Measurements from ENCODE around the gene AVPI1.

The AVPI1 gene, protein sequence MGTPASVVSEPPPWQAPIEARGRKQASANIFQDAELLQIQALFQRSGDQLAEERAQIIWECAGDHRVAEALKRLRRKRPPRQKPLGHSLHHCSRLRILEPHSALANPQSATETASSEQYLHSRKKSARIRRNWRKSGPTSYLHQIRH

DNA sequence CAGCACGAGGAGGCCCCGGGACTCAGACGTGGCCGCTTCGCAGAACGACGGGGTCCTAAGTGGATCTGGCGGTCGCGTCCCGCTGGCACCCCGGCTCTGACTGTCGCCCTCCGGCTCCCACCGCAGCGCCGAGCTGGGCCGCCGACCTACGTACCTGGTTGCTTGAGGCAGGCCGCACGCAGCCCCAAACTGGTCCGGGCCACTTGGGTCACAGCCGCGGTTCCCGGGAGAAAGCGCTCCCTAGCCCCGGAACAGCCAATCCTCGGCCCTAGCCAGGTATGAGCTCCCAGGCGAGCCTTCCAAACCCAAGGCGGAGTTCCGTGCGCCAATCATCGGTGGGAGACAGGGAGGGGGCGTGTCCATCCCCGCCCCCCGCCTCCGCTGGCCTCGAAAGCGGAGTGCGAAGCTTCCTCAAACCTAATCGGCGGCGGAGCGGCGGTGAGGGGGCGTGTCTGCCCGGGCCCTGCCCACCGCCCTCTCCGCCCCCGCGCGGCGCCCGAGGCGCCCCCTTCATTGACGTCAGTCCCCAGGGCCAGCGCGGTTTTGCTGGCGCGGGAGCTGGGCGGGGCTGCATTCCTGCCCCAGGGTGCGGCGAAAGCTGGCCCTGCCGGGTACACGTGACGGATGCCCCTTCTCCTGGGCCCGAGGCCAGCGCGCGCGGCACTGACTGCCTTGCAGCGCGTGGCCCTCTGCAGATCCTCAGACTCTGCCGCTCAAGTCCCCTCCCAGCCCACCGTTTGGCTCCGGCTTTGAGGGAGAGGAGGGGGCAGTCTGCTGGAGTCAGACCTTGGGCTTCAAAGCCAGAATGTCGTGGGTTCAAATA lies at the start of gene AVPI1:
Gene AVPI1 (minus strand): TSS at position 280 of the 823 bp plus-strand sequence. CDS start 7,336 bp downstream, outside the sequence.
- DNase-seq = peak; percentile 85

DNA sequence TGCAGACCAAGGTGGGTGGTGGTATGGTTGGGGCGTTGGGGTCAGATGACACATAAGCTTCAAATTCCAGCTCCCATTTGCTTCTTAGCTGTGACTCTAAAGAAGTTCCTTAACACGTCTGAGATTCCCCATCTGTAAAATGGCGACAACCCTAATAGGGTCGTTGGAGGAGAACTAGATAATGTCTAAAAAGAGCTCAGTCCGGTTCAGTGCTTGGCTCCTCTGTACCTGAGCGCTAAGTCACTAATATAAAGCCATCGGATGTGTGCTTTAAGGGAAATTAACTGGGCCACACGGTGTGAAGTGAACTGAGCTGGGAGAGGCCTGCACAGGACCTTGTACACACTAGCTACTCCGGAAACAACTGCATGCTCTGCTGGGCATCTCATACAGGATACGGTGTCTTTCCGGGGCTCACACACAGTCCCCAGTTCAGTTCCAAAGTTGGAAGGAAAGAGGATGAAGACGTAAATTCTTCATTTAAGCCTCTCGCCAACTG lies 49.4 kb upstream of the AVPI1 start:
- DNase-seq = no peak

DNA sequence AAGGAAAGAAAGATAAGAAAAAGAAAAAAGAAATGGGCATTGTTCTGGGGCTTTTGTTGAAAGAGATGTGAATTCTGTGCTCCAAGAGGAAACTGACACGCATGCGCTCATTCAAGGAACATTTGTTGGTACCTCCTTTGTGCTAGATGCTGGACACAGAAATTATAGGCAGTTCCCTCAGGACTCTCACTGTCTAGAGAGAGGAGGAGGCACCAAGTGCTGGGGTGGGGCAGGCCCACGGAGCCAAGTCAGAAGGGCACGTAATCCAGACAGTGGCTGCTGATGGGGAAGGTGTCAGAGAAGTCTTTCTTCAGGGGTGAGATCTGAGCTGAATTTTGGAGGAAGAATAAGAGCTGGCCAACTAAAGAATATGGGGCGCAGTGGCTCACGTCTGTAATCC lies 47.0 kb upstream of the AVPI1 start:
- no peak for DNase-seq

DNA sequence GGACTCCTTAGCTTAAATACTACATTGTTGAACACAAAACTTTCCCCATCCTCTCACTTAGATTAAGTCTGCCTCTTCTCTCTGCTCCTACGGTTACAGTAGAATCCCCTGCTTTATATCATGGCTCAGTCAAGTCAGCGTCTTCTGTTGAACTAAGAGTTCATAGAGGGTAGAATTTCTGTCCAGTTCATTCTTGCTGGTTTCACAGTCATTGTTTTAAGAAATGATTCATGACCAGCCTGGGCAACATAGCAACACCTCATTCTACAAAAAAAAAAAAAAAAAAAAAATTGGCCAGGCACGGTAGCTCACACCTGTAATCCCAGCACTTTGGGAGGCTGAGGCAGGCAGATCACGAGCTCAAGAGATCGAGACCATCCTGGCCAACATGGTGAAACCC lies 46.2 kb upstream of the AVPI1 start:
- no peak for DNase-seq

DNA sequence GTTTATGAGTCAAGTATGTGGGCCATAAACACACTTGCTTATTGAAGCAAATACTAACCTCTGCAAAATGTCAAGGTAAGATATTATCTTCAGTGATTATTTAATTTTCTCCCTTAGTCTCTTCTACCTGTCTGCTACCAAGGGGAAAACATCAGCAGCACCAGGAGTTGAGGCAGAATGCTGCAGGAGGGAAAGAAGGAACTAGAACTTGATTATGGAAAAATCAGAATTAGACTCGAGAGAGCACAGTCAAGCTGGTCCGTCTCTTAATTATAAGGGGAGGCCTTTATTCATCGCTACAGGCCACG lies 45.0 kb upstream of the AVPI1 start:
- DNase-seq = no peak

DNA sequence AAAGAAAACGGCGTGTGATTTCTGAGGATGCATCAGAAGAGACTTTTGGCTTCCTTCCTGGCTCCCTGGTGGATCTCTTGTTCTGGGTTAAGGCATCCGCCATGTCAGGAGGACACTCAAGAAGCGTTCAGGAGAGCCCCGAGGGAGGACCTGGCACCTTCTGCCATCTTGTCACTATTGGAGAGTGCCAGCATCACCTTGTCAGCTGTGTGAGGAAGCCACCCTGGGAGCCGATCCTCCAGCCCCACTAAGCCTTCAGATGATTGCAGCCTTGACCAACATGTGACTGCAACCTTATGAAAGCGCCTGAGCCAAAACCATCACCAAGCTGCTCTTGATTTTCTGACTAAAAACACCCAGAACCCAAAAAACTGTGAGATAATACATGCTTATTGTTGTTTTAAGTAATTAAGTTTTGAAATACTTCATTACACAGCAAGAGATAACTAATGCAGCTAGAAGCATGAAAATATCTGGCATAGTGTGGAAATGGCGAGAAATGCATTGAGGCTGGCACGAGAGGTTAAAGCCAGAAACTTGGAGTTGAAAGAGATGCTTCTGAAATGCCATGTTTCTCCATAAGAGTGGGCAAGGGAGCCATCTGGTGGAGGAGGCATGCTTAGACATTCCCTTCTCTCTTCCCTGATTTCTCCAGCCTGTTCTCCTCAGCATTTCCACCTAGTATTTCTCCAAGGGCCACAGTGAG lies 44.5 kb upstream of the AVPI1 start:
- no peak for DNase-seq

DNA sequence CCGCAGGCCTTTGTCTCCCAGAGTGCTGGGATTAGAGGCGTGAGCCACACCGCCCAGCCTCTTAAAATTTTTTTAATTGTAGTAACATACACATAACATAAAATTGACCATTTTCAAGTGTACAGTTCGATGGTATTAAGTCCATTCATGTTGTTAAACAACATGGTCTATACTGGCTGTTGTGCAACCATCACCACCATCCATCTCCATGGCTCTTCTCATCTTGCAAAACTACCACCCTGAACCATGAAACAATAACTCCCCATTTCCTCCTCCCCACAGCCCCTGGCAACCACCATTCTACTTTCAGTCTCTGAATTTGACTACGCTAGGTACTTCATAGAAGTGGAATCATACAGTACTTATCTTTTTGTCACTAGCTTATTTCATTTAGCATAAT lies 42.0 kb upstream of the AVPI1 start:
- no peak for DNase-seq

DNA sequence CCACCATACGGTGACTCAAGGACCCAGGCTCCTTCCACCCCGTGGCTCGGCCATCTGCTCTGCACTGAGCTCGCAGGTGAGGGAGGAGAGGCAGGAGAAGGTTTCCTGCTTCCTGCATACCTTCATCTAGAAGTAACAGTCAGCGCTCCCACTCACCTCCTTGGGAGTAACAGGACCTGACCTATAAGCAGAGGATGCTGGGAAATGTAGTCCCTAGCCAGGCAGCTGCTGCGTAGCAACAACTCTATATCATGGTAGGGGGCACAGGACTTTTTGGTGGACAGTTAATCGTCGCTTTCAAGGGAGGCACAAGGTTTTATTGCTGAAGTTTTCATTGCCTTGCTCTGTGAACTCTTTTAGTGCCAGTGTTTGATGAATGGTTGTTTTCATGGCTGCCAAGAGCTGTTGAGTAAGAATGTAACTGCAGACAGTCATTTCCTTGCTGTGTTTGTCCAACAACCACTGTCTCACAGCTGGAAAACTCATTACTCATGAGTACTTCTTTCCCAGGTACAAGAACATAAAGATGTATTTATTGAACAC lies 39.7 kb upstream of the AVPI1 start:
- no peak for DNase-seq

DNA sequence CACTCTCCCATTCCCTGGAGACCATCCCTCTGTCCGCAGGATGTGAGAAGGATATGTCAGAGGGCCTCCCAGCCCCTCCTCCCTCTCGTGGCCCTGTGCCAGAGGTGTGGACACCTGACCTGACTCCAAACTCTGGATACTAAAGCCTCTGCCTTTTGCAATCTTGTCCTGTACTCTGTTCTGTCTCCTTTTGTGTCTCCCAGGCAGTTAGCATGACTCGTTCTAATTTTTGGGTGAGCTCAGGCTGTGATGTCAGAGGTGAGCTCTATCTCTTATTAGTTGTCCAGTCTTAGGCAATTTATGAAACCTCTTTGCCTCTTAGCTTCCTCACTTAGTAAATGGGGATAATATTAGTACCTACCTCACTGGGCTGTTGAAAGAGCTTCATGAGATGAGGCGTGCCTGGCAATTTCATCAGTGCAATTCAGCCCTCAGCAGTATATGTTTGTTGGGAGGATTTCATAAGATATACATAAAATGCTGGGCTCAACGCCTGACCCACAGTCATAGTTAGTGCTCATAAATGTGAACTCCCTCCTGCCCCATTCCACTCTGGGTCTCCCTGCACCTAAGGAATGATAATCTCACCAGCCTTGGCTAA lies 37.4 kb upstream of the AVPI1 start:
- DNase-seq = no peak

DNA sequence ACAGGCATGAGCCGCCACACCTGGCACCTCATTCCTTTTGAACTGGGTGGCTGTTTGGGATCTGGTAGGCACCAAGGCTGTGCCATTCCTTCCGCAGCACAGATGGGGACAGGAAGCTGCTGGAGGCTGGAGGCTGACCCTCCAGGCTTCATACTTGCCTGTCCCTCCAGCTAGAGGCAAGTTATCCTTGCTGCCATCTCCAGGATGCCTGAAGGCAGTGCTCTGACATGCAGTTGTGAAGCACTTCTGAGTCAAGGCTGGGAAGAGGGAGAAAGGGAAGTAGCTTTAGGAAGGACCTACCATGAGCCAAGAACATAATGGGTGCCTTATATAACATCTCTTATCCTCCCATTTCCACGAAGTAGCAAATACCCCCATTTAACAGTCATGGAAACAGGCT lies 36.0 kb upstream of the AVPI1 start:
- DNase-seq = no peak

DNA sequence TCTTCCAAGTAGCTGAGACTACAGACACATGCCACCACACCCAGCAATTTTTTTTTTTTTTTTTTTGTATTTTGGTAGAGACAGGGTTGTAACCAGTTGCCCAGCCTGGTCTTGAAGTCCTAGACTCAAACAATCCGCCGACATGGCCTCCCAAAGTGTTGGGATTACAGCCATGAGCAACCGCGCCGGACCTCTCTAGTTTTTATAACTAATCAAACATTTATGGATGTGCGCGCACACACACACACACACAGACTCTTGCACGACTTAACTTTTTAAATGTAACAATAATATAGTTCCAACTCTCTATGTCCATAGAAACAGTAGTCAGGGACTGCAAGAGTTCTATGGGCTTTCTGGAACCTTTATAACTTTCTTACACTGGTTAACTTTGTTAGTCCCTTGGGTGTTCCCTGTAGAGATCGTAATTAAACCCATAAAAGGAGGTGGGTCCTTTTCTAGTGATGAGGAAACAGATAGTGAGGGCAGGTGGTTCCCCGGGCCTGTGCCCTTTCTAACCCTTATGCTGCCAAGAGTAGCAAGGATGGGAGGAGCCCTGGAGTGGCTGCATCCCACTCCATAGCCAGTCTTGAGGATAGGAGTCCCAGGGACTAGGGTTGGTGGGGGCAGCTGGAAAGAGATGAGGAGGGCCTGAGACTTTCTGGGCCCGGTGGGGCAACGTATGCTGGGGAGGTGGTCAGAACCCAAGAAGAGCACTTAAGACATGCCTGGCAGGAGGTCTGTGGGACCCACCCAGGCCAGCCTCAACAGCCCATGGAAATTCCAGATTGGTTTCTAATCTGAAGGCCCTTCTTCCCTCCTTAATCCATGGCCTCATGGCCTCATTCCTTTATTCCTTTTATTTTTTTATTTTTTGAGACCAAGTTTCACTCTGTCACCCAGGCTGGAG lies 35.1 kb upstream of the AVPI1 start:
- DNase-seq = no peak

DNA sequence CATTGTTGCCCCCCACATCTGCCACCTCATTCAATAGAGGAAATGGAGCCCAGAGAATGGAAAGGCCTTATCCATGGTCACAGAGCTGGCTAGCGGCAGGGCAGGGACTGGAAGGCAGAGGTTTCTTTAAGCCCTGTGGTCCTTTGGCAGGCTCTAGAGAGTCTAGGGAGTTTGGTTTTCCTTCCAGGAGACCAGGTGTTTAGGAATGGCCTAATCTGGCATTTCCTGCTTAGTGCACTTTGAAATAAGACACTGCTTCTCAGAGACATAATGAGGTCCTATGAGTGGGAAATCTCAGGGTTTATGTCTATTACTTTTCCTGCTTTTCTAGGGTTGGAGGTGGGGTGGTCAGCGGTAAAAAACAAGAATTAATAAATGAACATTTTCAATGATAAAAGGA lies 32.6 kb upstream of the AVPI1 start:
- no peak for DNase-seq

DNA sequence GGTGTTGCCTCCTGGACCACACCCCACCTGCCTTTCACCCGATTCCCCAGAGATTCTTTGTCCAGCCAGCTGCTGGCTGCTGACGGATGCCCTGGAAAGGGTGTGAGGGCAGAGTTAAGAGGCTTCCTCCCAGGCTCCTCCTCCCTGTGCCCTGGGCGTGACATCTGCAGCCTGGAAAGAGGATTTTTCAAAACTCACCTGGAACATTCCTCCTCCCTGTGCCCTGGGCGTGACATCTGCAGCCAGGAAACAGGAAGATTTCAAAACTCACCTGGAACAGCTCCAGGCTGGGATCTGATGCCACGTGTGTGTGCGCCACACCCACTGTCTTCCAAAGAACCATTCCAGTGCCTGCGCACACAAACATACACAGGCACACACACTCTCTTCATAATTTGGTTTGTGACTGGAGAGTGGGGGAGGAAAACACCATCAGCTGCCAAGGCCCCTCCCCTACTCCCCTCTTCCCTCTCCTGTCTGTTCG lies 31.7 kb upstream of the AVPI1 start:
- DNase-seq = no peak

DNA sequence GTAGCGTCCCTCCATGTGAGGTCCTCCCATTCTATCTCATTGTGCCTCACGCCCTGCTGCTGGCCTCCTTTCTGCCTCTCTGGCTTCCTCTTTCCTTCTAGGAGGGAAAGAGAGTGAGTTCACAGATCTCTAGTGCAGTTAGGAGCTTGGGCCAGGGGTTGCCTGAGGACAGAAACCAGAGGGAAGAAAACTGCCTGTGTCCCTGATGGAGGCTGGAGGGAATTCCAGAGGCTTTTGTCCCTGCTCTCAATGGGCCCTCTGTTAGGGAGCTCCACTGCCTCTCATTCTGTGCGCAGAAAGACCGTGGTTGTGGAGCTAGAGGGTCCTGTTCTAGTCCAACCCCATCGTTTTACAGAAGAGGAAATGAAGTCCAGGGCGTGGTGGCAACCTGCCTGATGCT lies 31.1 kb upstream of the AVPI1 start:
- no peak for DNase-seq

DNA sequence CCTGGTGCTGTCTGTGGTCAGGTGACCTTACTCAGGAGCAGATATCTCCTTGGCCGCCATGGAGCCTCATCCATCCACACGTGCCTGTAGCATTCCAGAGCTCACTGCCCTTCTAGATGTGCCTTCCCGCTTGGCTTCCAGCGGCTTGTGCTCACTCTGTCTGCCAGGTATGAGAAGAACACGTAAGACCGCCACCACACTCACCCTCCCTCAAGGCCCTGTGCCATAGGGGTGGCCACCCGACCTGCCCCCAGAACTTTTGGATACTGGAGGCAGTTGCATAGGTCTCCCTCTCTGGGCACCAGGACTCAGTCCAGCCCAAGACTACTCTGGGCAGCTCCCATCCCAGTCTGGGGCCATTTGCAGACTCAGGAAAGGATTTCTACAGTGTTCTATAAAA lies 30.6 kb upstream of the AVPI1 start:
- DNase-seq = no peak

DNA sequence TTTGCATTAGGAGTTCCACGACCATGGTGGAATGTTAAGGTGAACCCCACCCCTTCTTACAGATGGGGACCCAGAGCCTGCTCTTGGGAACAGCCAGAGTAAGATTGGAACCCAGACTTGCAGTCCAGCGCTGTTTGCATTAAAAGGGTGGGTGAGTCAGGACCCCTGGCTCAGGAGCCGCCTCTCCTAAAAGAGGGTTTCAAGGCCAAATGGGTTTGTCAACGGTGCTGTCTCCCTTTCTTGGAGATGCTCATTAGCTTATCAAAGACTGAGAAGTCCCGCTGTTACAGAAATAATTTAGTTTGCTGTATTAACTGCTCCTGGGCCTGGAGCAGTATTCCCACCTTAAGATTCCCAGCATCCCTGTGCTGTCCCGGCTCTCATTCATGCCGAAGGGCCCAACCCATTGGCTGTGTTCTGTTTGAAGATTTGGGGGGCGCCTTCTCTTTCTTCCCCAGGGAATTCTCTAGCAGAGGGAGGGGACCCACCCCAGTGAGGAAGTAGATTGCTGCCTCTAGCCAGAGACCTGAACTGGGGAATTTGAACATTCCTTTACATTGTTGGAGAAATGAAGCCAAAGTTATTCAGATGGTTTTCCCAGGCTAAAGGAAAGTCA lies 28.3 kb upstream of the AVPI1 start:
- no peak for DNase-seq

DNA sequence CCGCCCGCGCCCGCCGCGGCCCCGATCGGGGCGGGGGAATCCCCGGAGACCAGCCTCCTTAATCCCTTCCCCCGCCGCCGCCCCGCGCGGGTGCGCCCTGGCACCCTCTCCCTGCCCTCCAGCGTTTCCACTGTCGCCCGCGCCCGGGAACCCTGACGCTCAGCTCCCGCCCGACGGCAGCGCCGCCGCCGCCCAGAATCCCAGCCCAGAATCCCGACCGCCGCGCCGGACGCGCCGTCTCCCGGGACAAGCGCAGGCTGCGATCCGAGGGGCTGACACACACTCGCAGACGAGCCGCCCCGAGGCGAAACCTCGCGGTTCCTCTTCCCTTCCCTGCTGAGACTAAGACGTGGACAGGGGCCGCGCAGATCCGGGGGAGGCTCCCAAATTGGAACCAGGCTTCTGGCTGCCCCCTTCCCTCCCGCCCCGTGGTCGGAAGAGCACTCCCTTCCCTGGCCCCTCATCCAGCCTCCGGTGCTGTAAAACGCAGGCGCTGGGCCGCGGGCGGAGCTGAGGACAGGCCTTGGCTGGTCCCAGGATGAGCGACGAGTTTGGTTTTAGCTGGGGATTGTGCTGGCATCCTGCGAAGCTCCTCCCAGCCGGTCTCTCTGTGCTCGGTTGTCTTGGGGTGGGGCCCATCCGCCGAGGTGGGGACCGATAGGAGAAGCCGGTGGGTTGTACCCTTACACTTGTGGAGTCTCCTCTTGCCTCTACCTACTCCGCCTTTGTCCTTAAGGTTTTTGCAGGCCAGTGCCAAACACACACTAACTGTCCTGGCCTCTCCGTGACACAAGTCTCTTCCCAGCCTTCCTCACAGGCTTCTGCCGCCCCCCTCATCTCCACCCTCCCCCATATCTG lies 27.6 kb upstream of the AVPI1 start:
- no peak for DNase-seq

DNA sequence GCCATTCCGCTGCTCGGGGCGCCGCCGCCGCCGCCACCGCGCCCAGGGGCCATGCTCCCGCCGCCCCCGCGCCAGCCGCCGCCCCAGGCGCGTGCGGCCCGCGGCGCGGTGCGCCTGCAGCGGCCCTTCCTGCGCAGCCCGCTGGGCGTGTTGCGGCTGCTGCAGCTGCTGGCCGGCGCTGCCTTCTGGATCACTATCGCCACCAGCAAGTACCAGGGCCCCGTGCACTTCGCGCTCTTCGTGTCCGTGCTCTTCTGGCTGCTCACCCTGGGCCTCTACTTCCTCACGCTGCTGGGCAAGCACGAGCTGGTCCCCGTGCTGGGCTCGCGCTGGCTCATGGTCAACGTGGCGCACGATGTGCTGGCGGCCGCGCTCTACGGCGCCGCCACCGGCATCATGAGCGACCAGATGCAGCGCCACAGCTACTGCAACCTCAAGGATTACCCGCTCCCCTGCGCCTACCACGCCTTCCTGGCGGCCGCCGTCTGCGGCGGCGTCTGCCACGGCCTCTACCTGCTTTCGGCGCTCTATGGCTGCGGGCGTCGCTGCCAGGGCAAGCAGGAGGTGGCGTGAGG lies 26.9 kb upstream of the AVPI1 start:
- no peak for DNase-seq

DNA sequence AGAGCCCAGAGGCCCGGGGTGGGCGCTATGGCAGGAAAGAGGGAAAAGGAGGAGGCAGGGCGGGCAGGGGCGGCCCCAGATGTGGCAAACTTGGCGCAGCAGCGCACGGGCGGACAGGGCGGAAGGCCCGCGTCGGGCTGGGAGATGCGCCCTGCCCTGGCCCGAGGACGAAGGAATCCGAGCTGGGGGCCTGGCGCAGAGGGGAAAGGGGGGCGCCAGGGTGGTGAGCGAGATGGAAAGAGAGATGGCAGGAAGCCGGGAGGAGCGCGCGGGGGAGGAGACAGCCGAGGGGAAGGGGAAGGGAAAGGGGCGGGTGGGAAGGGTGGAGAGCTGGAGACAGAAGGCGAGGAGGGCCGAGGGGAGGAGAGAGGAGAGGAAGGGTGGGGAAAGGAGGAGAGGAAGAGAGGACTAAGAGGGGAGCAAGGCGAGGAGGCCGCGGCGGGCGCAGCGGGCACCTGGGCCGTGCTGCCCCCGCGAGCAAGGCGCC lies 26.3 kb upstream of the AVPI1 start, which contains the start of gene MARVELD1:
Gene MARVELD1 (plus strand): TSS at position 392 of the 487 bp plus-strand sequence. CDS start 147 bp downstream, outside the sequence.
- DNase-seq = peak; percentile 30
